ENCODE results near the gene DNAJB7. TPM values are rescaled to one million over a fixed set of nuclear protein-coding genes. Genes with fewer than 3 reads are reported as not detected.
"Not testable (repeated sequence)": the region's sequence is repeated elsewhere in the genome, so short reads cannot be mapped to it uniquely, and the experiment has no call there.

The DNAJB7 gene
- polyA plus RNA-seq, 3 donors = not detected

GRCh38 chr22:40826984-40827741, 34.8 kb downstream of the DNAJB7 start:
- WGBS (ENCODE audit: insufficient coverage) = 100% methylated on average over 1 of the region's 7 CpGs
- peak overlapping the region in 1 of 7 donors; percentile 21 for H3K27ac Mint-ChIP-seq

GRCh38 chr22:40826292-40826691, 35.6 kb downstream of the DNAJB7 start:
- H3K36me3 Mint-ChIP-seq = peaks cover 44 to 59% of the 10 kb centered on the region in 2 donors
- WGBS (ENCODE audit: insufficient coverage) = 100% methylated on average over 1 of the region's 2 CpGs
- H3K4me3 Mint-ChIP-seq; H3K4me1 ChIP-seq (ENCODE audit: control insufficient read depth in 1 of 2, insufficient read depth in 2 of 2, low read length in 2 of 2); H3K9me3 Mint-ChIP-seq; H3K4me1 Mint-ChIP-seq; H3K4me3 ChIP-seq (replicated peaks in 1 of 3; ENCODE audit: low read depth in 2 of 3, low read length in 3 of 3); H4K20me1 ChIP-seq (ENCODE audit: insufficient read depth, low read length); H3K79me2 ChIP-seq (ENCODE audit: insufficient read depth, low read length); H2AFZ ChIP-seq (ENCODE audit: insufficient read depth, low read depth, low read length, poor library complexity, severe bottlenecking); H3K9ac ChIP-seq (ENCODE audit: insufficient read depth, low read length, poor library complexity, severe bottlenecking); H3K27me3 ChIP-seq (ENCODE audit: control insufficient read depth in 2 of 2, insufficient read depth in 2 of 2, low read length in 2 of 2); H3K27ac Mint-ChIP-seq; H3K27ac ChIP-seq (ENCODE audit: low read depth in 1 of 2, low read length in 2 of 2); H3K27me3 Mint-ChIP-seq (ENCODE audit: low read depth in 3 of 3); intact Hi-C loops (cut with micrococcal nuclease); DNase-seq; H3K9me3 ChIP-seq (replicated peaks in 1 of 2; ENCODE audit: control insufficient read depth in 1 of 2, insufficient read depth in 1 of 2, low read length in 2 of 2); H3K4me2 ChIP-seq (replicated peaks; ENCODE audit: extremely low read depth, low read length, poor library complexity, severe bottlenecking): not testable (repeated sequence)
- H3K36me3 ChIP-seq (replicated peaks in 1 of 2; ENCODE audit: control insufficient read depth in 1 of 2, insufficient read depth in 2 of 2, low read length in 2 of 2) = peaks cover 60 to 80% of the 10 kb centered on the region in 2 donors

More at GRCh38 chr22:40826984-40827741, 34.8 kb downstream of the DNAJB7 start:
- H3K9me3 Mint-ChIP-seq = no peaks in the 10 kb centered on the region
- Histone ChIP-seq H3K9me3 (replicated peaks in 1 of 2; ENCODE audit: control insufficient read depth in 1 of 2, insufficient read depth in 1 of 2, low read length in 2 of 2) (no peaks in the 10 kb centered on the region), H3K9ac (ENCODE audit: insufficient read depth, low read length, poor library complexity, severe bottlenecking) (no peak overlapping the region), H3K27ac (ENCODE audit: low read depth in 1 of 2, low read length in 2 of 2) (no peak overlapping the region), H3K36me3 (replicated peaks in 1 of 2; ENCODE audit: control insufficient read depth in 1 of 2, insufficient read depth in 2 of 2, low read length in 2 of 2) (peaks cover 67 to 89% of the 10 kb centered on the region in 2 donors), H3K27me3 (ENCODE audit: control insufficient read depth in 2 of 2, insufficient read depth in 2 of 2, low read length in 2 of 2) (no peaks in the 10 kb centered on the region), H4K20me1 (ENCODE audit: insufficient read depth, low read length) (no peaks in the 10 kb centered on the region), H3K4me2 (replicated peaks; ENCODE audit: extremely low read depth, low read length, poor library complexity, severe bottlenecking) (no peak overlapping the region), H3K4me1 (ENCODE audit: control insufficient read depth in 1 of 2, insufficient read depth in 2 of 2, low read length in 2 of 2) (no peaks in the 10 kb centered on the region), H3K79me2 (ENCODE audit: insufficient read depth, low read length) (no peaks in the 10 kb centered on the region), H2AFZ (ENCODE audit: insufficient read depth, low read depth, low read length, poor library complexity, severe bottlenecking) (no peak overlapping the region), H3K4me3 (replicated peaks in 1 of 3; ENCODE audit: low read depth in 2 of 3, low read length in 3 of 3) (no peak overlapping the region)
- TF ChIP-seq CTCF (IDR thresholded peaks at IDR 0.05) = no peak
- no peak for DNase-seq
- intact Hi-C loops (cut with micrococcal nuclease) = no loop called here
- H3K4me1 Mint-ChIP-seq = no peaks in the 10 kb centered on the region
- no peaks in the 10 kb centered on the region for H3K27me3 Mint-ChIP-seq (ENCODE audit: low read depth in 3 of 3)
- H3K36me3 Mint-ChIP-seq = peaks cover 50 to 67% of the 10 kb centered on the region in 2 donors
- H3K4me3 Mint-ChIP-seq = no peak overlapping the region

Data from CD14-positive monocyte (primary cell).